Mesothelial cell of epicardium (in vitro differentiated cells): Measurements from ENCODE around the gene RBM46. TPM values are rescaled to one million over a fixed set of nuclear protein-coding genes. Genes with fewer than 3 reads are reported as not detected.

Experiments used
- DNase-seq, 2 experiments: peaks; one replicate each; pipeline ENCODE4 v3.0.0; 2021; ENCODE audit warnings: low spot score in 2 of 2; ENCODE audit not compliant: unreplicated experiment in 2 of 2
- H3K27ac Mint-ChIP-seq: 2 replicates; pipeline ENCODE4 v1.8.0; 2021; ENCODE audit warnings: mixed read lengths
- H3K27me3 Mint-ChIP-seq: 2 replicates; pipeline ENCODE4 v1.8.0; 2021; ENCODE audit warnings: low read depth, mixed read lengths
- H3K36me3 Mint-ChIP-seq: 2 replicates; pipeline ENCODE4 v1.8.0; 2021; ENCODE audit warnings: mixed read lengths
- H3K4me1 Mint-ChIP-seq: 2 replicates; pipeline ENCODE4 v1.8.0; 2021; ENCODE audit warnings: mixed read lengths
- H3K4me3 Mint-ChIP-seq: 2 replicates; pipeline ENCODE4 v1.8.0; 2021; ENCODE audit warnings: mild to moderate bottlenecking, moderate library complexity, mixed read lengths
- H3K9me3 Mint-ChIP-seq: 2 replicates; pipeline ENCODE4 v1.8.0; 2021; ENCODE audit warnings: mixed read lengths
- total RNA-seq: library from RNA; stranded (reverse); gene quantifications from 3 replicates; pipeline ENCODE4 v1.2.1, GENCODE V29; 2021
- TF ChIP-seq, protein P1 (sequence below): fragments of 200-600 bp; sonication (generic); IDR thresholded peaks from one replicate; pipeline ENCODE4 v1.5.0; 2021; ENCODE audit warnings: antibody characterized with exemption; ENCODE audit not compliant: unreplicated experiment

RBM46 gene
- total RNA-seq, 1 donor from 2014 or later: 0.36 TPM

DNA sequence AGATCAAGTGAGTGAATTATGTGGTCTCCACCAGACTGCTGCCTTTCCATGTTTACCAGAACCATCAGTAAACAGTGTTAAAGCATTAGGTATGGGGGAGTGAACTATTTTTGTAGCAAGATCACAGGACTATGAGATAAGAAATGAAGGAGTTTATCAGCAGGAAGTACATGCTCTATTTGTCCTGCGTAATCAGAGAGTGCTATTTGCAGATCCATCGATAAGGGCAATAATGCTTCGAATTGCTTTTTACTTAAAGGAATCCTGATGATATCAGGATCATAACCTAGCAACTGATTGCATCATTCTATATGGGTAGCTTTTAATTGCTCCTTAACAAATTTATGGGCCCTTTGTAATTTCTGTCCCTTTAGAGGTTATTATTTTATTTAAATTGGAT is 57.1 kb downstream of the RBM46 start:
- Mint-ChIP-seq H3K4me1 (no peaks in the 10 kb centered on the region), H3K36me3 (no peaks in the 10 kb centered on the region), H3K27ac (no peak overlapping the region), H3K4me3 (no peak overlapping the region), H3K9me3 (peaks cover 27% of the 10 kb centered on the region), H3K27me3 (peaks cover 2% of the 10 kb centered on the region)
- no peak for DNase-seq
- TF ChIP-seq, protein P1, sequence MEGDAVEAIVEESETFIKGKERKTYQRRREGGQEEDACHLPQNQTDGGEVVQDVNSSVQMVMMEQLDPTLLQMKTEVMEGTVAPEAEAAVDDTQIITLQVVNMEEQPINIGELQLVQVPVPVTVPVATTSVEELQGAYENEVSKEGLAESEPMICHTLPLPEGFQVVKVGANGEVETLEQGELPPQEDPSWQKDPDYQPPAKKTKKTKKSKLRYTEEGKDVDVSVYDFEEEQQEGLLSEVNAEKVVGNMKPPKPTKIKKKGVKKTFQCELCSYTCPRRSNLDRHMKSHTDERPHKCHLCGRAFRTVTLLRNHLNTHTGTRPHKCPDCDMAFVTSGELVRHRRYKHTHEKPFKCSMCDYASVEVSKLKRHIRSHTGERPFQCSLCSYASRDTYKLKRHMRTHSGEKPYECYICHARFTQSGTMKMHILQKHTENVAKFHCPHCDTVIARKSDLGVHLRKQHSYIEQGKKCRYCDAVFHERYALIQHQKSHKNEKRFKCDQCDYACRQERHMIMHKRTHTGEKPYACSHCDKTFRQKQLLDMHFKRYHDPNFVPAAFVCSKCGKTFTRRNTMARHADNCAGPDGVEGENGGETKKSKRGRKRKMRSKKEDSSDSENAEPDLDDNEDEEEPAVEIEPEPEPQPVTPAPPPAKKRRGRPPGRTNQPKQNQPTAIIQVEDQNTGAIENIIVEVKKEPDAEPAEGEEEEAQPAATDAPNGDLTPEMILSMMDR: no peak

DNA sequence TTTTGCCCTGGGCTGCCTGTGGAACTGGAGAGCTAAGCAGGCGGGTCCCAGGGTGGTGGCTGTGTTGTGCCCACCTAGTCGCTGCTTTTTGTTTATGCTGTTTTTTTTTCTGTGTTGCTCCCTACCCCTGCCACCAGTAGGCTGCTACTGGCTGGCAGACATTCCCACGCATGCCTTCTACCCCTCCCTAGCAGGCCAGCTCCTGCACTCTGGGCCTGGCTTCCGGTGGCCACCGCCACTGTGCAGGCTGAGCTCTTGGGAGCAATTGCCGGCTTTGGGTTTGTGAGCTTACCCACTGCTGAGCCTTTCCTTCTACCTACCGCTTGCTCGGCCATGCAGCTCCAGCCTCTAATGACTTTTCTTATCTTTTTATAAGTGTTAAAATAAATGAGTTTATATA is 57.6 kb downstream of the RBM46 start:
- Mint-ChIP-seq H3K4me3 (no peak overlapping the region), H3K27ac (no peak overlapping the region), H3K4me1 (no peaks in the 10 kb centered on the region), H3K9me3 (peaks cover 22% of the 10 kb centered on the region), H3K27me3 (peaks cover 4% of the 10 kb centered on the region), H3K36me3 (no peaks in the 10 kb centered on the region)
- TF ChIP-seq, protein P1: no peak
- no peak for DNase-seq

DNA sequence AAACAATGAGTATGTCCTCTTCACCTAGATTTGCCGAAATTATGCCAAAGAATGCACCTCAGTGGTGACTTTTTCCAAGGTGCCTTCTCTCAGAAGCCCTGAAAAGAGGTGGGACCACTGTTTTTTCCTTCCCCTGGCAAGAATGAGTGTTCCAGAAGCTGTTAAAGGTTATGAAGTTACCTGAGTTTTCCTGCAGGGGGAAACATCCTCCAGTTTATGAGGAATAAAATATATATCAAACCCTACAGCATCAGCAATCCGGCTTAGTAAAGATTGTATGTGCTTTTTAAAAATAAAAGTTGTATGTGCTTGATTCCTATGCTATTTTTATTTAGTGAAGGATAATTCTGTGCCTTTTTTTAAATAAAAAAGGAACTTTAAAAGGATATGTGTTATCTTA is 73.3 kb downstream of the RBM46 start:
- TF ChIP-seq, protein P1: no peak
- Mint-ChIP-seq H3K4me1 (no peaks in the 10 kb centered on the region), H3K9me3 (peaks cover 4% of the 10 kb centered on the region), H3K27ac (no peak overlapping the region), H3K4me3 (no peak overlapping the region), H3K36me3 (no peaks in the 10 kb centered on the region), H3K27me3 (no peaks in the 10 kb centered on the region)
- no peak for DNase-seq

DNA sequence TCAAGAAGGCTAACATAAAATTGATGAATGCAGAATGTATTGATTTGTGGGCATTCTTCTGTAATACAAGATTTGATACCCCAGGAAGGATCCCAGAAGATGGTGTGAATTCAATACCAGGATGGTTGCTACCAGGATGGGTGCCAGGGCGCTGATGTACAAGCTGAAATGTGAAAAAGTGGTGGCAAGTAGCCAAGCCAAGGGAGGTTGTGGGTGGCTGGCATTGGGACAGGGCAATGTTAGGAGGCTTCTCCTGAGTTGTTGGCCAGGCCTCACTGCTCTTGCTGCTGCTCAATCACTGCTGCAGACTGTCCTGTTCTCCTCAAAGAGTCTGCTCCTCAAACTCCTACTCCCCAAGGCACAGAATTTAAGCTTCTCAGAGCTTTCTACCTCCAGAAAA is 77.1 kb downstream of the RBM46 start:
- Mint-ChIP-seq H3K9me3 (peaks cover 10% of the 10 kb centered on the region), H3K36me3 (no peaks in the 10 kb centered on the region), H3K27ac (no peak overlapping the region), H3K4me1 (no peaks in the 10 kb centered on the region), H3K27me3 (no peaks in the 10 kb centered on the region), H3K4me3 (no peak overlapping the region)
- no peak for DNase-seq
- TF ChIP-seq, protein P1: no peak

DNA sequence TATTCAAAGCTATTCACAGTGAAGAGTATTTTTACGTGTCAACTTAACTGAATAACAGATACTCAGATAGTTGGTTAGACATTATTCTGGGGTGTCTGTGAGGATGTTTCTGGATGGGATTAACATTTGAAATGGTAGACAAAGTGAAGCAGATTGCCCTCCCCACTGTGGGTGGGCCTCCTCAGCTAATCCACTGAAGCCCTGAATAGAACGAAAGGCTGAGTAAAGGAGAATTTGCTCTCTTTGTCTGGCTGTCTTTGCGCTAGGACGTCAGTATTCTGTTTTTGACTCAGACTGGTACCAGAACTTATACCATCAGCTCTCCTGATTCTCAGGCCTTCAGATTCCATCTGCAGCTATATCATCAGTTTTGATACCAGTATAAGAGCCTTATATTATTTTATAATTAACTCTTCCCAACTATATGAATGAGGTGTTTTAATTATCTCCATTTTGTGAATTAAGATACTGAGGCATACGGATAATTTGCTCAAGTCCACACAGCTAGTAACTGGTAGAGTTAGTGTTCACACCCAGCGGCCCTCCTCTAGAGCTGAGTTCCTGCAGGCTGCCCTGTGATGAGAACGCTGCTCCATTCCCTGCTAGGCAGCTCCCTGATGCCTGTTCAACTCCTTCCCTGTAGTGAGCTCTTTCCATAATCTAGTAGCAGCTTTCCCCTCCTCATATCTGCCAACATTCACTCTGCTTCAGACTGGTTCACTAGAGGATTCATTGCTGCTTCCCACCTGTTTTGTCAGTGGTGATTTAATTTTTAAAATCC is 87.5 kb downstream of the RBM46 start:
- H3K4me3 Mint-ChIP-seq: no peak overlapping the region
- peaks cover 28% of the 10 kb centered on the region for H3K9me3 Mint-ChIP-seq
- DNase-seq: no peak
- H3K27ac Mint-ChIP-seq: no peak overlapping the region
- H3K36me3 Mint-ChIP-seq: no peaks in the 10 kb centered on the region
- no peaks in the 10 kb centered on the region for H3K4me1 Mint-ChIP-seq
- TF ChIP-seq, protein P1: no peak
- no peaks in the 10 kb centered on the region for H3K27me3 Mint-ChIP-seq
